MM.1S (cell line): Measurements from ENCODE around the gene WDR83.
A peak's percentile ranks its signal among the peaks of the same experiment; 100 is the strongest.

Experiments used
- DNase-seq: peaks from one replicate; pipeline ENCODE4 v3.0.0-alpha.2; 2015
- H2AFZ ChIP-seq: fragments of 300-600 bp; sonication (generic); 2 replicates; pipeline ENCODE4 v1.6.0; 2016; ENCODE audit warnings: antibody characterized with exemption, low read length
- H3F3A ChIP-seq: fragments of 300-600 bp; sonication (generic); 2 replicates; pipeline ENCODE4 v1.6.1; 2016; ENCODE audit warnings: mild to moderate bottlenecking, antibody characterized with exemption, low read length, moderate library complexity, mixed read lengths; ENCODE audit not compliant: insufficient read depth
- H3K27ac ChIP-seq: fragments of 300-600 bp; sonication (generic); 2 replicates; pipeline ENCODE4 v1.5.1; 2016; ENCODE audit warnings: mild to moderate bottlenecking, low read length
- H3K27me3 ChIP-seq: fragments of 300-600 bp; sonication (generic); replicated peaks from 2 replicates; pipeline ENCODE4 v1.6.0; 2016; ENCODE audit warnings: low read length; ENCODE audit not compliant: insufficient read depth
- H3K36me3 ChIP-seq: fragments of 300-600 bp; sonication (generic); replicated peaks from 2 replicates; pipeline ENCODE4 v1.6.1; 2016; ENCODE audit warnings: mild to moderate bottlenecking, low read length, mixed read lengths; ENCODE audit not compliant: insufficient read depth
- H3K4me1 ChIP-seq: fragments of 300-600 bp; sonication (generic); 2 replicates; pipeline ENCODE4 v1.6.1; 2016; ENCODE audit warnings: low read length, mixed read lengths
- H3K4me2 ChIP-seq: fragments of 300-600 bp; sonication (generic); 2 replicates; pipeline ENCODE4 v1.6.0; 2016; ENCODE audit warnings: low read depth, low read length
- H3K4me3 ChIP-seq: fragments of 300-600 bp; sonication (generic); 2 replicates; pipeline ENCODE4 v1.5.1; 2016; ENCODE audit warnings: low read length, mixed read lengths
- H3K79me2 ChIP-seq: fragments of 300-600 bp; sonication (generic); 2 replicates; pipeline ENCODE4 v1.6.1; 2016; ENCODE audit warnings: mixed run types, low read length, mixed read lengths
- H3K9ac ChIP-seq: fragments of 300-600 bp; sonication (generic); 2 replicates; pipeline ENCODE4 v1.6.1; 2016; ENCODE audit warnings: low read length, mixed read lengths
- H3K9me2 ChIP-seq: fragments of 300-600 bp; sonication (generic); replicated peaks from 2 replicates; pipeline ENCODE4 v1.6.1; 2016; ENCODE audit warnings: mild to moderate bottlenecking, low read length, mixed read lengths; ENCODE audit not compliant: insufficient read depth
- H3K9me3 ChIP-seq: fragments of 300-600 bp; sonication (generic); replicated peaks from 2 replicates; pipeline ENCODE4 v1.6.1; 2016; ENCODE audit warnings: mild to moderate bottlenecking, low read length, mixed read lengths; ENCODE audit not compliant: insufficient read depth
- H4K20me1 ChIP-seq: fragments of 300-600 bp; sonication (generic); 2 replicates; pipeline ENCODE4 v1.6.1; 2016; ENCODE audit warnings: mild to moderate bottlenecking, low read length, moderate library complexity, mixed read lengths; ENCODE audit not compliant: insufficient read depth
- EZH2 ChIP-seq: fragments of 300-600 bp; sonication (generic); optimal IDR thresholded peaks from 2 replicates; pipeline ENCODE3; 2017; ENCODE audit warnings: low read depth, mild to moderate bottlenecking, antibody characterized with exemption, low read length, mixed read lengths
- EZH2phosphoT487 ChIP-seq: fragments of 300-600 bp; sonication (generic); IDR thresholded peaks from 2 replicates; pipeline ENCODE4 v1.6.1; 2018; ENCODE audit warnings: antibody characterized with exemption, low read length
- TF ChIP-seq, protein P1 (sequence below): fragments of 300-600 bp; sonication (generic); IDR thresholded peaks from 2 replicates; pipeline ENCODE4 v1.5.1; 2016; ENCODE audit warnings: antibody characterized with exemption, low read length, mixed read lengths

The WDR83 gene

GRCh38 chr19:12681074-12681987 is 14.7 kb downstream of the WDR83 start, which contains the start of gene DHPS:
DHPS (minus strand) TSS chr19:12681880; CDS start chr19:12681766, 114 bp downstream.
- Histone ChIP-seq H3K27me3 (no peaks in the 10 kb centered on the region), H3K9me2 (no peaks in the 10 kb centered on the region), H4K20me1 (no peaks in the 10 kb centered on the region), H3K36me3 (0 out of 2 replicates have a peak, but pooled peaks cover 5% of the 10 kb centered on the region), H3K9me3 (no peaks in the 10 kb centered on the region), H3K4me3 (peak within 1 kb of the TSS; percentile 95), H3K27ac (peak within 1 kb of the TSS; percentile 97), H3K4me1 (no peaks in the 10 kb centered on the region), H3K9ac (peak within 1 kb of the TSS; percentile 91), H3K4me2 (peak within 1 kb of the TSS; percentile 82), H3F3A (peaks cover 15% of the 10 kb centered on the region), H2AFZ (peak within 1 kb of the TSS; percentile 96), H3K79me2 (peaks cover 16% of the 10 kb centered on the region)
- TF ChIP-seq, protein P1, sequence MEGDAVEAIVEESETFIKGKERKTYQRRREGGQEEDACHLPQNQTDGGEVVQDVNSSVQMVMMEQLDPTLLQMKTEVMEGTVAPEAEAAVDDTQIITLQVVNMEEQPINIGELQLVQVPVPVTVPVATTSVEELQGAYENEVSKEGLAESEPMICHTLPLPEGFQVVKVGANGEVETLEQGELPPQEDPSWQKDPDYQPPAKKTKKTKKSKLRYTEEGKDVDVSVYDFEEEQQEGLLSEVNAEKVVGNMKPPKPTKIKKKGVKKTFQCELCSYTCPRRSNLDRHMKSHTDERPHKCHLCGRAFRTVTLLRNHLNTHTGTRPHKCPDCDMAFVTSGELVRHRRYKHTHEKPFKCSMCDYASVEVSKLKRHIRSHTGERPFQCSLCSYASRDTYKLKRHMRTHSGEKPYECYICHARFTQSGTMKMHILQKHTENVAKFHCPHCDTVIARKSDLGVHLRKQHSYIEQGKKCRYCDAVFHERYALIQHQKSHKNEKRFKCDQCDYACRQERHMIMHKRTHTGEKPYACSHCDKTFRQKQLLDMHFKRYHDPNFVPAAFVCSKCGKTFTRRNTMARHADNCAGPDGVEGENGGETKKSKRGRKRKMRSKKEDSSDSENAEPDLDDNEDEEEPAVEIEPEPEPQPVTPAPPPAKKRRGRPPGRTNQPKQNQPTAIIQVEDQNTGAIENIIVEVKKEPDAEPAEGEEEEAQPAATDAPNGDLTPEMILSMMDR, result no peak
- TF ChIP-seq EZH2phosphoT487, result no peak
- no peak for TF ChIP-seq EZH2
- peak; percentile 97 for DNase-seq

DNA sequence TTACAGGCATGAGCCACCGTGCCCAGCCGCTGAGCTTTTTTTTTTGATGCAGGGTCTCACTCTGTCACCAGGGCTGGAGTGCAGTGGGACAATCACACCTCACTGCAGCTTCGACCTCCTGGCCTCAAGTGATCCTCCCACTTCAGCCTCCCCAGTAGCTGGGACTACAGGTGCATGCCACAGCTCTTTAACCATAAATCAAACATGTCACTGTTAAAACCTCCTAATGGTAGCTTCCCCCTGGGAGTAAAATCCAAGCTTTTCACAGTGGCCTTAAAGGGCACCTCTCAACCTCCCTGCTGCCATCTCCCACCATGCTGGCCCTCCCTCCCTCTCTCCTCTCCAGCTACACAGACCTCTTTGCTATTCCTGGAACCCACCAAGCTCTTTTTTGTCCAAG is 19.2 kb downstream of the WDR83 start:
- Histone ChIP-seq H3K9ac (no peak overlapping the region), H3K36me3 (no peaks in the 10 kb centered on the region), H3K4me1 (no peaks in the 10 kb centered on the region), H3K9me3 (no peaks in the 10 kb centered on the region), H3K27ac (no peak overlapping the region), H4K20me1 (no peaks in the 10 kb centered on the region), H2AFZ (no peak overlapping the region), H3K79me2 (0 out of 2 replicates have a peak, but pooled peaks cover 2% of the 10 kb centered on the region), H3K4me2 (no peak overlapping the region), H3K27me3 (no peaks in the 10 kb centered on the region), H3F3A (peaks cover 9% of the 10 kb centered on the region), H3K9me2 (no peaks in the 10 kb centered on the region), H3K4me3 (no peak overlapping the region)
- TF ChIP-seq EZH2phosphoT487 (no peak), EZH2 (no peak)
- TF ChIP-seq, protein P1, result no peak
- no peak for DNase-seq

- no peak within 1 kb of the TSS for H3K4me2 ChIP-seq
- H3K4me1 ChIP-seq, result no peaks in the 10 kb centered on the region
- H3K9me2 ChIP-seq, result no peaks in the 10 kb centered on the region
- H3K9me3 ChIP-seq, result no peaks in the 10 kb centered on the region
- no peaks in the 10 kb centered on the region for H3K36me3 ChIP-seq
- no peaks in the 10 kb centered on the region for H4K20me1 ChIP-seq
- no peaks in the 10 kb centered on the region for H3F3A ChIP-seq
- no peak within 1 kb of the TSS for H3K9ac ChIP-seq
- H3K27me3 ChIP-seq, result no peaks in the 10 kb centered on the region
- no peak within 1 kb of the TSS for H3K27ac ChIP-seq
- H2AFZ ChIP-seq, result no peak within 1 kb of the TSS
- no peak for DNase-seq
- H3K79me2 ChIP-seq, result no peaks in the 10 kb centered on the region
- H3K4me3 ChIP-seq, result no peak within 1 kb of the TSS
- TF ChIP-seq EZH2 (no peak), EZH2phosphoT487 (no peak)
- TF ChIP-seq, protein P1, result no peak
Measured at GRCh38 chr19:12687496-12688196, 21.0 kb downstream of the WDR83 start, which contains the start of gene GNG14. GNG14 (plus strand) TSS chr19:12687998; CDS start chr19:12688049, 51 bp downstream.
